Smooth muscle cell (in vitro differentiated cells): Measurements from ENCODE around the gene SLC27A6. TPM values are rescaled to one million over a fixed set of nuclear protein-coding genes. Genes with fewer than 3 reads are reported as not detected.

Experiments used
- DNase-seq: peaks from one replicate; lab custom pipeline; 2025; ENCODE audit not compliant: unreplicated experiment; lab: John Stamatoyannopoulos, UW
- H2AFZ ChIP-seq: fragments of 200-600 bp; sonication (generic); 2 replicates; pipeline ENCODE4 v1.6.0; 2016; ENCODE audit warnings: antibody characterized with exemption, low read depth, mild to moderate bottlenecking
- H3F3A ChIP-seq: fragments of 200-600 bp; sonication (generic); 2 replicates; pipeline ENCODE4 v1.6.0; 2017; ENCODE audit warnings: antibody characterized with exemption, low read depth
- H3K27ac ChIP-seq: fragments of 200-600 bp; sonication (generic); 2 replicates; pipeline ENCODE4 v1.5.1; 2016; ENCODE audit warnings: low read depth, mild to moderate bottlenecking
- H3K27me3 ChIP-seq: fragments of 200-600 bp; sonication (generic); 2 replicates; pipeline ENCODE4 v1.6.1; 2016; ENCODE audit warnings: low read depth, mild to moderate bottlenecking
- H3K36me3 ChIP-seq: fragments of 200-600 bp; sonication (generic); 2 replicates; pipeline ENCODE4 v1.5.1; 2016; ENCODE audit warnings: low read depth
- H3K4me1 ChIP-seq: fragments of 200-600 bp; sonication (generic); 2 replicates; pipeline ENCODE4 v1.5.1; 2016; ENCODE audit warnings: low read depth
- H3K4me2 ChIP-seq: fragments of 200-600 bp; sonication (generic); 2 replicates; pipeline ENCODE4 v1.6.0; 2016; ENCODE audit warnings: mild to moderate bottlenecking
- H3K4me3 ChIP-seq: fragments of 200-600 bp; sonication (generic); 2 replicates; pipeline ENCODE4 v1.5.1; 2016; ENCODE audit warnings: mild to moderate bottlenecking
- H3K79me2 ChIP-seq: fragments of 200-600 bp; sonication (generic); 2 replicates; pipeline ENCODE4 v1.6.0; 2016; ENCODE audit warnings: low read depth, mild to moderate bottlenecking
- H3K9ac ChIP-seq: fragments of 200-600 bp; sonication (generic); 2 replicates; pipeline ENCODE4 v1.6.0; 2016; ENCODE audit warnings: low read depth
- H3K9me3 ChIP-seq: fragments of 200-600 bp; sonication (generic); replicated peaks from 2 replicates; pipeline ENCODE4 v1.5.1; 2016; ENCODE audit warnings: low read depth
- H4K20me1 ChIP-seq: fragments of 200-600 bp; sonication (generic); 2 replicates; pipeline ENCODE4 v1.6.0; 2016; ENCODE audit warnings: low read depth
- WGBS: methylation state at CpG from one replicate; pipeline ENCODE4 v1.1.7; 2016; ENCODE audit warnings: low lambda C conversion rate; 5-methylcytosine and 5-hydroxymethylcytosine counted together
- polyA plus RNA-seq: library from polyadenylated mRNA; unstranded; fragments of >200 nt; fragmentation: Nextera tagmentation; extraction: Ambion mirVana; gene quantifications from 2 replicates; pipeline ENCODE4 v1.2.1, GENCODE V29; 2016
- total RNA-seq: library from RNA; depleted of rRNA; stranded (reverse); fragments of >200 nt; gene quantifications from 2 replicates; pipeline ENCODE4 v1.2.3, GENCODE V29; 2014
- TF ChIP-seq, protein P1 (sequence below): fragments of 200-600 bp; sonication (generic); IDR thresholded peaks from 2 replicates; pipeline ENCODE4 v1.5.1; 2017; ENCODE audit warnings: borderline replicate concordance, mild to moderate bottlenecking, antibody characterized with exemption; ENCODE audit not compliant: insufficient read depth, poor library complexity, severe bottlenecking

The SLC27A6 gene
- total and polyA plus RNA-seq, 2 experiments from 2014 or later, result 0.49 to 2.4 TPM

DNA sequence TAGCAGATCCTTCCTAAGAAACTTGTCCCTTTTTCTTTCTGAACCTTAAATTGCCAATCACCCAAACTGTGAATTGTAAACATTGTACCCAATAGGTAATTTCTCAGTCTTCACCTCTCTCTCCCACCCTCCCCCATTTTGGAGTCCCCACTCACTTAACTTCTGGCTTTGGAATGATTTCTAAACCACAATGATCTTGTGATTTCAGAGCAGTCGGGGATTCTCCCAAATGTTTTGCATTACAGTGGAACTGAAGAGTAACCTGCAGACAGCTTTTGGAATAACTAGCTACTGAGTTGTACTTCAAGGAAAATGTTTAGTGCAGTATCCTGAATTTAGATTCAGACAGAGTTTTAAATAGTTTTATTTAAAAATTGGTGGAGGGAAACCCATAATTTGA, 19.2 kb downstream of the SLC27A6 start:
- Histone ChIP-seq H3F3A (no peaks in the 10 kb centered on the region), H3K9ac (no peak overlapping the region), H3K4me3 (no peak overlapping the region), H3K36me3 (no peaks in the 10 kb centered on the region), H3K27ac (no peak overlapping the region), H3K9me3 (no peaks in the 10 kb centered on the region), H3K27me3 (peaks cover 6% of the 10 kb centered on the region), H4K20me1 (no peaks in the 10 kb centered on the region), H3K4me2 (no peak overlapping the region), H3K4me1 (no peaks in the 10 kb centered on the region), H3K79me2 (no peaks in the 10 kb centered on the region), H2AFZ (no peak overlapping the region)
- TF ChIP-seq, protein P1, sequence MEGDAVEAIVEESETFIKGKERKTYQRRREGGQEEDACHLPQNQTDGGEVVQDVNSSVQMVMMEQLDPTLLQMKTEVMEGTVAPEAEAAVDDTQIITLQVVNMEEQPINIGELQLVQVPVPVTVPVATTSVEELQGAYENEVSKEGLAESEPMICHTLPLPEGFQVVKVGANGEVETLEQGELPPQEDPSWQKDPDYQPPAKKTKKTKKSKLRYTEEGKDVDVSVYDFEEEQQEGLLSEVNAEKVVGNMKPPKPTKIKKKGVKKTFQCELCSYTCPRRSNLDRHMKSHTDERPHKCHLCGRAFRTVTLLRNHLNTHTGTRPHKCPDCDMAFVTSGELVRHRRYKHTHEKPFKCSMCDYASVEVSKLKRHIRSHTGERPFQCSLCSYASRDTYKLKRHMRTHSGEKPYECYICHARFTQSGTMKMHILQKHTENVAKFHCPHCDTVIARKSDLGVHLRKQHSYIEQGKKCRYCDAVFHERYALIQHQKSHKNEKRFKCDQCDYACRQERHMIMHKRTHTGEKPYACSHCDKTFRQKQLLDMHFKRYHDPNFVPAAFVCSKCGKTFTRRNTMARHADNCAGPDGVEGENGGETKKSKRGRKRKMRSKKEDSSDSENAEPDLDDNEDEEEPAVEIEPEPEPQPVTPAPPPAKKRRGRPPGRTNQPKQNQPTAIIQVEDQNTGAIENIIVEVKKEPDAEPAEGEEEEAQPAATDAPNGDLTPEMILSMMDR, result no peak
- no peak for DNase-seq
- 33% methylated on average over 1 of the region's 1 CpG for WGBS

DNA sequence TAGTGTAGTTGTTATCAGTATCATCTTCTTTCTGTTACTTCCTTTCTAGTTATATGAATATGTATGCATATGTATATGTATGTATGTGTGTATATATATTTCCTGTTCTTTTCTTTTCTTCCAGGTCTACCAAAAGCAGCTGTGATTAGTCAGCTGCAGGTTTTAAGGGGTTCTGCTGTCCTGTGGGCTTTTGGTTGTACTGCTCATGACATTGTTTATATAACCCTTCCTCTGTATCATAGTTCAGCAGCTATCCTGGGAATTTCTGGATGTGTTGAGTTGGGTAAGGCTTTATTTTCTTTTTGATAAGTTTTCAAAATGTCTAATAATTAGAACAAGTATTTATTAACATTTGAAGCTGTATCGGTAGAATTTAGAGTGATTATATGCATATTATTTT, 23.2 kb downstream of the SLC27A6 start:
- DNase-seq, result no peak
- Histone ChIP-seq H3K4me1 (no peaks in the 10 kb centered on the region), H2AFZ (no peak overlapping the region), H3K27me3 (peaks cover 3% of the 10 kb centered on the region), H3K9ac (no peak overlapping the region), H3K4me2 (no peak overlapping the region), H3F3A (no peaks in the 10 kb centered on the region), H3K9me3 (no peaks in the 10 kb centered on the region), H3K4me3 (no peak overlapping the region), H3K79me2 (no peaks in the 10 kb centered on the region), H3K27ac (no peak overlapping the region), H4K20me1 (no peaks in the 10 kb centered on the region), H3K36me3 (no peaks in the 10 kb centered on the region)
- TF ChIP-seq, protein P1, result no peak
- 97% methylated on average over 1 of the region's 1 CpG for WGBS

DNA sequence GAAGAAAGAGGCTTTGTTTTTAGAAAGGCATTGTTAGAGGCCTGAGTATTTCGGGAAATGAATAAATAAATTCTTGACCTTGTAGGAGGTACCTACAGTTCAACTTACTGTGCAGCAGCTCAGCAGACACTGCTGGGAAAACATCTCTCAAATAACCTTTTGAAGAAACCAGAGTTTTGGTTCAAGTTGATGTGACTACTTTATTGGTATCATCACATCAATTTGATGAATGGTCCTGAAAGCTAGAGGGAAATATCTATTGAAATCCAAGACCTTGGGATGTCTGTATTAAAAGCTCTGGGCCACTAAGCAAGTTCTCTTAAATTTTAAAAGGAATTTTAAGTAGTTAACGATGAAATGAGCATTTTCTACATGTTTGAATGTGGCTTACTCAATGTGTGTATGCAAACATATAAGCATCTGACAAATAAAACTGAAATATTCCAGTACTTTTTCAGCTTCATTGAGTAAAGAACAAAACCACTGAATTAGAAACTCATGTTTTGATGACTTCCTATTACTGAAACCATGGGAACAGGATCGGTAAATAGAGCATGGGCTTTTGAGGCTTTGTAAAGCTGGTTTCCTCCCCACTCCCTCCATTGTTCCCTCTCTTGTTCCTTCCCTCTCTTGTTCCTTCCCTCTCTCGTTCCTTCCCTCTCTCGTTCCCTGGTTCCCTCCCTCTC, 36.7 kb downstream of the SLC27A6 start:
- Histone ChIP-seq H3K9me3 (no peaks in the 10 kb centered on the region), H3K27ac (no peak overlapping the region), H3K36me3 (no peaks in the 10 kb centered on the region), H3F3A (no peaks in the 10 kb centered on the region), H3K9ac (no peak overlapping the region), H3K4me1 (no peaks in the 10 kb centered on the region), H3K4me3 (no peak overlapping the region), H4K20me1 (no peaks in the 10 kb centered on the region), H3K27me3 (no peaks in the 10 kb centered on the region), H2AFZ (no peak overlapping the region), H3K4me2 (no peak overlapping the region), H3K79me2 (no peaks in the 10 kb centered on the region)
- TF ChIP-seq, protein P1, result no peak
- 82% methylated on average over 3 of the region's 5 CpGs for WGBS
- DNase-seq, result no peak

DNA sequence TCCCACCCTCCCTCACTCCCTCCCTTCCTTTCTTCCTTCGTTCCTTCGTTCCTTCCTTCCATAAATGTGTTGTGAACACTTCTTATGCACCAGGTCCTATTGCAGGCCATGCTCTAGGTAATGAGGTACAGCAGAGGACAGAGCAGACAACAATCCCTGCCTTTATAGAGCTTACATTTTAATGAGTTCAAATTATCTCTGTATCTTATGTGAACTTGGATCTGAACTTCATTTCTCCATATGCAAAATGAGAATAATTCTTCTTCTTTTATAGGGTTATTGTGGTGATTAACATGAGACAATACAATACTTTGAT, 37.2 kb downstream of the SLC27A6 start:
- Histone ChIP-seq H3K79me2 (no peaks in the 10 kb centered on the region), H2AFZ (no peak overlapping the region), H3K27me3 (no peaks in the 10 kb centered on the region), H3K9me3 (no peaks in the 10 kb centered on the region), H3K4me3 (no peak overlapping the region), H3F3A (no peaks in the 10 kb centered on the region), H3K36me3 (no peaks in the 10 kb centered on the region), H3K4me2 (no peak overlapping the region), H4K20me1 (no peaks in the 10 kb centered on the region), H3K4me1 (no peaks in the 10 kb centered on the region), H3K27ac (no peak overlapping the region), H3K9ac (no peak overlapping the region)
- no CpG with 5 or more reads among the region's 2 CpGs for WGBS
- no peak for DNase-seq
- TF ChIP-seq, protein P1, result no peak
